Umbilical cord (tissue), 2 donors: ENCODE measurements around the gene CTR9. TPM values are rescaled to one million over a fixed set of nuclear protein-coding genes. Genes with fewer than 3 reads are reported as not detected.

Experiments
- DNase-seq: peaks from one replicate; pipeline ENCODE4 v3.0.0-alpha.2; 2015; ENCODE audit warnings: low spot score
- total RNA-seq: library from RNA; depleted of rRNA; stranded (reverse); fragments of >200 nt; gene quantifications from one replicate; pipeline ENCODE4 v1.2.3, GENCODE V29; 2014; ENCODE audit warnings: low replicate concordance; ENCODE audit not compliant: insufficient read depth

CTR9 gene
- 20.9 TPM for total RNA-seq

GRCh38 chr11:10750838-10751580, at the start of gene CTR9:
Gene CTR9 (plus strand): TSS chr11:10751246. CDS start chr11:10751413, 167 bp downstream.
- peak; percentile 93 for DNase-seq

DNA sequence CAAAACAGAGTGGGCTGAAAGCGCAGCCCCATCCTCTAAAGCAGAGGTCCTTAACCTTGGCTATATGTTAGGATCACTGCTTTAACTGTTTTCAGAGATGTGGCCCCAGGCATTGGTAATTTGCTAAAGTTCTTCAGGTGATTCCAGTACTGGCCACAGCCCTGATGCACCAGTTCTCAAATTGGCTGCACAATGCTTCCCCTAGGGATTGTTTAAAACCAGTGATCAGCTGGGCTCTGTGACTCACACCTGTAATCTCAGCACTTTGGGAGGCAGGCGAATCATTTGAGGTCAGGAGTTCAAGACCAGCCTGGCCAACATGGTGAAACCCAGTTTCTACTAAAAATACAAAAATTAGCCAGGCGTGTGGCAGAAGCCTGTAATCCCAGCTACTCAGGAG, 49.1 kb upstream of the CTR9 start:
- DNase-seq, result no peak

GRCh38 chr11:10708131-10708530, 42.9 kb upstream of the CTR9 start:
- DNase-seq, result no peak

DNA sequence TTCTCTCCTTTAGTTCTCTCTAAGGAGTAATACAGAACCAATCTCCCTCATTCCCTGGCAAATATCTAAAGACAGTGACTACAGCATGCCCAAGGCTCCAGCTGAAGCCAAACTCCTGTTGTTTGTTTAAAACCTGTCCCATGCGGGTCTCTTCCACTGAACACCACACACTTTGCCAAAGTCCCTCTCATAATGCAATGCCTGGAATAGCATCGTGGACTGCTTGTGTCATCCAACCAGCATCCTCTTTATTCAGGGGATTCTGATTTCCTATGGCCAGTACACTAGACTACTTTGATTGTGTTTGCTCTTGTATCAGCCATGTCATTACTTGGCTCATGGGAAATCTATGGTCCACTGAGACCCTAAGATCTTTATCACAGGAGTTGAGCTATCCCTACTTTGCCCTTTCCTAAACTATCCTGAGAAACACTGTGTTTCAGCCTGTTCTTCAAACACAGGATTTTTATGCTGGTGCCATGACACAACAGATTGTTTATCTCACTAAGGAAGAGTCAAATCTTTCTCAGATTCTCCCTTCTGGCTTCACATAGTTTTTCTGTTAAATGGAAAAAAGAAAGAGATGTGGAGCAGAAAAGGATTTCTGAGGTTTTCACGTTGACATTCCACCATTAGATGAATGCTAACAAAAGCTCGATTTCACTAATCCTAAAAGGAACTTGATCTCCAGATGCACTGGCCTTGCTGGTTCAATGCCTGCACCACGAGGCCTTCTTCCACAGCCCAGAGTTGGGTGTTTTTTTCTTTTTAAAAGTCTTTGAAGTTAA, 41.6 kb upstream of the CTR9 start:
- peak; percentile 89 for DNase-seq

- DNase-seq, result no peak
Observed at GRCh38 chr11:10715571-10715970, 35.5 kb upstream of the CTR9 start.

- peak; percentile 36 for DNase-seq
Observed at GRCh38 chr11:10716122-10716521, 34.9 kb upstream of the CTR9 start.

DNA sequence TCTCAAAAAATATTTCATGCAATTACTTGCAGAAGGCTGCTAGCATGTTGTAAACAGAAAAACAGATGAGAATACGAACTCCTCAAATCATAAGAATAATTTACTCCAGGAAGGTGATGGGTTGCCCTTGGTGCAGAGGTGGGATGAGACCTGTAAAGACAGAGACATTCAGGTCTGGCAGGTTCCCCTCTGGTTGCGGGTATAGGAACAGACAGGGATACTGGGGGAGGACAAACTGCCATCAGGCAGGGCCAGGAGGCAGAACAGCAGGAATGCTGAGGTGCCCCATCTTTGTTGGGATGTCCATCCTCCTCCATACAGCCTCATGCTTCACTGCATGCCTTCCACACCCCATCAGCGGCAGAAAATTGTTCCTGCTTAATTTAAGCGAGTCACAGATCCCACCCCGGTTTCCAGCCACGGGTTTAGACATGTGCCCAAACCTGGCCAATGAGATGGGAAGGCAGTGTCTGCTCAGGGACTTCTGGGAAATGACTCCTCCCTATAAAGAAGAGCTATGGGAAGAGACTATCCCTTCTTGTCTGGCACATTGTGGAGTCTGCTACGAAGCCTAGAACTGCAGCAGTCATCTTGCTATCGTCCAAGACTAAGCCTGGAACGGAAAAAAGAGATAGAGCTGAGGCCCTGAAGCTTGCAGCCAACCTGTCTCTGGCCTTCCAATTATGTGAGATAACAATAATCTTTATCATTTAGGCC, 34.3 kb upstream of the CTR9 start:
- no peak for DNase-seq

DNA sequence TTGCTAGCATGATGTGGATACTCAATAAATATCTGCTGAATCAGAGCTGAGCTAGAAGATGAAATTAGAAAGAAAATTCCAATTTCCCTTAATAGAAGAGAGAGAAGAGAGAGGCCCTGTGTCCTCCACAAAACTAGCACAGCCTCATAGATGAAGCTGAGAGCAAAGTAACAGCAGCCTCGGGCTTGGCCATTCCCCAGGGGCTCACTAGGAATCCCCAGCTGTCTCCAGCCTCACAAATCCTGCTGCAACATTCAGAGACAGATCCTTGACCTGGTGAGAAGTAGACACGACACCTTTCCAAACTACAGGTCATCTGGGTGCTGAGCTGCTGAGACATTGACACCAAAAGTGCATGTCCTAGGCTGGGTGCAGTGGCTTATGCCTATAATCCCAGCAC, 31.4 kb upstream of the CTR9 start:
- DNase-seq, result no peak

GRCh38 chr11:10720881-10721376, 30.1 kb upstream of the CTR9 start:
- no peak for DNase-seq

DNA sequence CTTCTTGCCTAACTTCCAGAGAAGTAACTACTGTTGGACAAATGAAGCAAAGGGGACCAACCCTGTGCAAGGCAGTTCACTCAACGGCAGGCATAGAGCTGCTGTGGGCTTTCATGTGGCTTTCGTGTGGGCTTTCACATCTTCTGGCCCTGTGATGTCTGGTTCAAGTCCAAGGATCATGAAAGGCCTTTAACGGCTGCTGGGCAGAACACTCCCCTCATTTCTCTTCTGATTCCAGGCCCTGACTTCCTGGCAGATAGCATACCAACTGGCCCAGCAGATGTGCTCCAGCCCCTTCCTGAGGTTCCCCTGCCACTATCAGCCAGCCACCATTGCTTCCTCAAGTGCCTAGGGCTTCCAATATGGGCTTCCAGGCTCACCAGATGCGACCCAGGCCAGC, 28.7 kb upstream of the CTR9 start:
- no peak for DNase-seq

- no peak for DNase-seq
Observed at GRCh38 chr11:10725114-10725906, 25.7 kb upstream of the CTR9 start.

GRCh38 chr11:10725907-10726253, 25.2 kb upstream of the CTR9 start:
- no peak for DNase-seq

DNA sequence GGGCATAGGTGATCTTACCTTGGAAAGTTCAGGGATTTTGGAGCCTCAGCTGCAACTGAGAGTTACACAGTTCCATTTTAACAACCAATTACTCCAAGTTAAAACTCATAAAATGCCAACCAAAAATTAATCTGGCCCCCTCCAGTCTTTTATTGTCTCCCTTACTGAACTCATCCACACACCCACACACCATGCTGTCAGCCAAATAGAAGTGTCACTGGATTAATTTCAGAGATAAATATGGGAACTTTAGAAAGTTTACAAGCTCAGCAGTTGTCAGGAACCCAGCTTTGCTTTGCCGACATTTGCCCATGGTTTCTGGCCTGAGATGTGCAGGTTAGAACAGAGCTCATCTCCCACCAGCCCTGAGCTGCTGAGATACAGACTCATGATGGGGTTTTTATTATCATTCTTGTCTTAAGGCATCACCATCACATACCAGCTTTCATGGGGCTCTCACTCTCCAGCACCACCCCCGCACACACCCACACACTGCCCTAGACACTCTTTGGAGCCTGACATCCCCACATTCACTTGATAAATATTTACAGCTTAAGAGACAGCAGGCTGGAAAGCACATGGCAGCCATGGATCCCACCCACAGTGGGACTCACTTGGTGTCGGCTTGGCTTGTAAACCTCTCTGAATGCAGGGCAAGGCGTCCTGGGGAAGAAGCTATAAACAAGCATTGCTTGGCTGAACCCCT, 23.7 kb upstream of the CTR9 start:
- DNase-seq, result peak; percentile 88

GRCh38 chr11:10728154-10728553, 22.9 kb upstream of the CTR9 start:
- no peak for DNase-seq

- peak; percentile 95 for DNase-seq
Observed at GRCh38 chr11:10728789-10729472, 22.1 kb upstream of the CTR9 start.

GRCh38 chr11:10730151-10730550, 20.9 kb upstream of the CTR9 start:
- DNase-seq, result no peak

DNA sequence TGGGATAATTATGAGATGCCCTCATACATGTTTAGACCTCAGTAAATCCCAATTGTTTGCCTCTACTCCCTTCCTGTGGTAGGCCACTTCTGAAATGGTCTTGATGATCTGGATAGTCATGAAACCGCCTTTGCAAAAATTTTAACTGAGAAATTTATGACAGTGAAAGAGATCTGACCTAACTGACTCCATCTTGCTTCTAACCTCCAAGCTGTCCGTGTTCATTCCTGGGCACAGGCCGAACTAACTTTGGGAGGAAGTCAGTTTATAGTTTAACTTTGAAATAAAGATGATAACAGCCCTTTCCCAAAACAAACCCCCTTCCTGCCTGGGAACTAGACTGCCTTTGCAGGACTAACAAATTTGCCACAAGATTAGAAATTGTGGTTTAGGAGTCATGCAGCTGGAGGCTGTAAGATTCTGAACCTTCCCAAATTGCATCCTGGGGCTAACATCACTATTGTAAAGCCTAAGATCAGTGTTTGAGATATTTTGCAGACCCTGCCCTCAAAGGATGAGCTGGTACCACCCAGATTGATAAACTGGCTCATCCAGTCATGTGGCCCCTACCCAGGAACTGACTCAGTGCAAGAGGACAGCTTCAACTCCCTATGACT, 19.9 kb upstream of the CTR9 start:
- no peak for DNase-seq

DNA sequence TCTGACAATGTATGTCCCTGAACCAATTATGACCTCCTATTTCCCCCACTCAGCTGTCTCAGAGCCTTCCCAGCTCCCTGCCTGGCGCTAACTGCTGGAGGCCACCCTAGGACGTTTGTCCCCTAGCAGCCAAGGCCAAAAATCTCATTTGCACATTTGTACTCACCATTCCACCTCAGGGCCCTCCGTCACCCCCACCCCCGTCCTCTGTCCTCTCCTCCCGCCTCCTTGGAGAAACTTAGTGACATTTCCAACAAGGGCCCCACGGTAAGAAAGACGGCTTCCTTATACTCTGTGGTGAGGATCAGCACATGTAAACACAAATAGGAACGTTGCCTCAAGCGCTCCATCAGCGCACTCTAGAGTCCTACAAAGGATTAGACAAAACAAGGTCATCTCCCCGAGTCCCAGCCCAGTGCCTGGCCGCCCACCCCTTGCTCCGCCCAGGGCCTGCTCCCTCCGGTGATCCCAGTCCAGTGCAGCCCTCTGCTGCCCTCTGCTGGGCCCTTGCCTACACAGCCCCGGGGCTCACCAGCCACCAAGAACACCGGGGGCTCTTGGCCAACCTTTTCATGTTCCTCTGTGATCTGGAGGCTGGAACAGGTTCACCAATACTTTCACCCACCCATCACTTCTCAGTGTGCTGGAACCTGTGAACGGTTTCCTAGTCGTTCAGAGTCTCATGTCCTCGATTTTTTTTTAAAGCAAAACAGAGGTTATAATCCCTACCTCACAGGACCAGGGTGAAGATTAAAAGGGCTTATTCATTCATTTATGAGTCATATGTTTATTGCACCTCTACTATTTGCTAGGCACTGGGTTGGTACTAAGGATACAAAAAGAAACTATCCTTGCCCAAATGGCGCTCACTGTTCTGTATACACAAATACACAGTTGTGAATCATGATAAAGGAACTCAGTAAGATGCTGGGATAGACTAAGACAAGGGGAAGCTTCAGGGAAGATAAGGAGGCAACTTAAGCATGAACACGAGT, 15.3 kb upstream of the CTR9 start:
- peak; percentile 97 for DNase-seq
